K562 (cell line): Measurements from ENCODE around the gene PLXNA2. TPM values are rescaled to one million over a fixed set of nuclear protein-coding genes. Genes with fewer than 3 reads are reported as not detected.

Experiments used
- ATAC-seq: fragments of 200-7000 bp; cut with Tn5 transposase; 3 replicates; pipeline ENCODE4 v1.9.1; 2020; ENCODE audit warnings: moderate library complexity
- BruUV-seq: library from RNA; stranded (reverse); fragments of 400-500 nt; replicated peaks from 2 replicates; lab custom pipeline; 2021; lab: Mats Ljungman, UMichigan
- CTCF ChIA-PET: fragments of 300-600 bp; formaldehyde crosslinking; extraction: SDS; loops from one replicate; lab custom pipeline; 2021; ENCODE audit warnings: low intra/inter-chr PET ratio; lab: Yijun Ruan, JAX
- POLR2A ChIA-PET: fragments of 300-600, 350-650 bp; sonication (Branson Sonifier 250); formaldehyde crosslinking; extraction: SDS; loops from one replicate; lab custom pipeline; 2021; ENCODE audit warnings: antibody characterized with exemption, inconsistent platforms; lab: Yijun Ruan, JAX
- DNase-seq, 4 experiments: peaks; one replicate each; pipeline versions ENCODE4 v3.0.0 to v3.0.0-alpha.2; 2011 to 2018; ENCODE audit warnings: low spot score in 3 of 4, mixed read lengths in 3 of 4; ENCODE audit errors: extremely low read depth in 1 of 4
- FAIRE-seq: peaks from 2 replicates; lab custom pipeline; 2011; peaks lifted over from hg19 to GRCh38; lab: Jason Lieb, UNC
- H2AFZ ChIP-seq: 2 replicates; pipeline ENCODE4 v1.6.0; 2011; ENCODE audit warnings: low read depth, low read length, control low read depth, inconsistent platforms
- H3K27ac ChIP-seq: fragments of 200-600 bp; 3 replicates; pipeline ENCODE4 v1.8.0; 2011; ENCODE audit warnings: low read depth, mild to moderate bottlenecking, control low read depth, inconsistent platforms, low read length, moderate library complexity, mixed read lengths; ENCODE audit errors: extremely low read depth
- H3K27me3 ChIP-seq, 2 experiments: fragments of 300-600 bp in 1 of 2; 2 replicates in 1 of 2; 3 replicates in 1 of 2; pipeline versions ENCODE4 v1.6.0 to v1.8.0; 2011; ENCODE audit warnings: inconsistent platforms in 2 of 2, low read length in 2 of 2, mild to moderate bottlenecking in 1 of 2, mixed read lengths in 1 of 2, moderate library complexity in 1 of 2; ENCODE audit not compliant: control insufficient read depth in 2 of 2, insufficient read depth in 2 of 2
- H3K36me3 ChIP-seq: fragments of 300-600 bp; 3 replicates; pipeline ENCODE4 v1.8.0; 2011; ENCODE audit warnings: mild to moderate bottlenecking, low read length, inconsistent platforms; ENCODE audit not compliant: control insufficient read depth, insufficient read depth
- H3K4me1 ChIP-seq, 2 experiments: fragments of 200-600 bp in 1 of 2; replicated peaks in 1 of 2; 2 replicates in 1 of 2; 3 replicates in 1 of 2; pipeline versions ENCODE4 v1.5.1 to v1.8.0; 2011; ENCODE audit warnings: inconsistent platforms in 2 of 2, low read length in 2 of 2, mild to moderate bottlenecking in 1 of 2, mixed read lengths in 1 of 2, moderate library complexity in 1 of 2; ENCODE audit not compliant: control insufficient read depth in 2 of 2, insufficient read depth in 2 of 2
- H3K4me2 ChIP-seq: 2 replicates; pipeline ENCODE4 v1.6.1; 2011; ENCODE audit warnings: low read length, control low read depth, inconsistent platforms, mixed read lengths; ENCODE audit not compliant: insufficient read depth
- H3K4me3 ChIP-seq: fragments of 200-600 bp; sonication (generic), shearing (Covaris generic); 2 replicates; pipeline ENCODE4 v1.5.1; 2016; ENCODE audit warnings: control low read depth, inconsistent platforms
- H3K79me2 ChIP-seq: fragments of 200-600 bp; 3 replicates; pipeline ENCODE4 v1.8.0; 2011; ENCODE audit warnings: low read length, inconsistent platforms; ENCODE audit not compliant: control insufficient read depth, insufficient read depth
- H3K9ac ChIP-seq, 2 experiments: 2 replicates each; pipeline versions ENCODE4 v1.6.0 to v1.6.1; 2011; ENCODE audit warnings: low read depth in 2 of 2, low read length in 2 of 2, control low read depth in 1 of 2, inconsistent platforms in 1 of 2, mild to moderate bottlenecking in 1 of 2, mixed read lengths in 1 of 2; ENCODE audit not compliant: insufficient read depth in 1 of 2
- H3K9me1 ChIP-seq: one replicate; pipeline ENCODE4 v1.6.0; 2011; ENCODE audit warnings: inconsistent platforms, mild to moderate bottlenecking, low read length, moderate library complexity; ENCODE audit not compliant: control insufficient read depth, insufficient read depth
- H3K9me3 ChIP-seq: replicated peaks from 2 replicates; pipeline ENCODE4 v1.5.1; 2011; ENCODE audit warnings: low read depth, low read length, inconsistent platforms; ENCODE audit not compliant: control insufficient read depth, insufficient read depth
- H4K20me1 ChIP-seq: replicated peaks from 2 replicates; pipeline ENCODE4 v1.6.1; 2011; ENCODE audit warnings: low read length, inconsistent platforms, mixed read lengths; ENCODE audit not compliant: control insufficient read depth, insufficient read depth
- CBFB ChIP-seq: sonication (generic); formaldehyde crosslinking; IDR thresholded peaks from 2 replicates; pipeline ENCODE4 v1.4.0; 2020; ENCODE audit warnings: mild to moderate bottlenecking, missing genetic modification reagents
- CBX2 ChIP-seq: fragments of 200-600 bp; sonication (generic); IDR thresholded peaks from one replicate; pipeline ENCODE4 v1.6.1; 2012; ENCODE audit warnings: mild to moderate bottlenecking, low read length, inconsistent platforms; ENCODE audit not compliant: insufficient read depth, poor library complexity, severe bottlenecking
- CC2D1A ChIP-seq: fragments of 450-650 bp; IDR thresholded peaks from 2 replicates; pipeline ENCODE4 v1.6.1; 2017; ENCODE audit warnings: mild to moderate bottlenecking
- CCNT2 ChIP-seq: IDR thresholded peaks from 2 replicates; pipeline ENCODE4 v1.6.1; 2011; ENCODE audit warnings: borderline replicate concordance, low read depth, mild to moderate bottlenecking, moderate library complexity, mixed read lengths, low read length; ENCODE audit not compliant: insufficient read length; ENCODE audit errors: extremely low read depth
- CEBPG ChIP-seq, 3 experiments: fragments of 200-800 bp in 1 of 3; sonication (Bioruptor generic) in 1 of 3; sonication (generic) in 1 of 3; formaldehyde crosslinking in 1 of 3; IDR thresholded peaks in 2 of 3; conservative IDR thresholded peaks in 1 of 3; 2 replicates each; pipeline versions ENCODE4 v1.6.1 to v1.8.0; 2016 to 2022; ENCODE audit warnings: missing compliant biosample characterization in 2 of 3, missing genetic modification characterization in 2 of 3, mild to moderate bottlenecking in 1 of 3, missing genetic modification reagents in 1 of 3
- DIDO1 ChIP-seq: fragments of 450-650 bp; IDR thresholded peaks from 2 replicates; pipeline ENCODE4 v1.6.1; 2016; ENCODE audit warnings: low read depth, missing biosample characterization, missing genetic modification characterization
- DNMT1 ChIP-seq: fragments of 450-650 bp; IDR thresholded peaks from 2 replicates; pipeline ENCODE4 v1.6.1; 2016; ENCODE audit warnings: antibody characterized with exemption, mild to moderate bottlenecking
- EZH2 ChIP-seq: IDR thresholded peaks from 2 replicates; pipeline ENCODE4 v1.6.1; 2012; ENCODE audit warnings: low read depth, mild to moderate bottlenecking, inconsistent platforms, low read length, borderline replicate concordance
- KDM2B ChIP-seq: fragments of 250-450 bp; sonication (Bioruptor Pico); IDR thresholded peaks from 2 replicates; pipeline ENCODE4 v1.8.0; 2021; ENCODE audit warnings: mild to moderate bottlenecking, moderate library complexity
- MAZ ChIP-seq, 2 experiments: fragments of 450-650 bp in 1 of 2; sonication (generic) in 1 of 2; formaldehyde crosslinking; IDR thresholded peaks in 1 of 2; conservative IDR thresholded peaks in 1 of 2; 2 replicates each; pipeline versions ENCODE4 v1.4.0 to v1.5.0; 2020; ENCODE audit warnings: mild to moderate bottlenecking in 1 of 2, missing genetic modification reagents in 1 of 2
- MEIS2 ChIP-seq: fragments of 450-650 bp; IDR thresholded peaks from 2 replicates; pipeline ENCODE4 v1.6.1; 2014; ENCODE audit warnings: mild to moderate bottlenecking; ENCODE audit not compliant: partially characterized antibody
- MTA3 ChIP-seq: fragments of 450-650 bp; formaldehyde crosslinking; IDR thresholded peaks from 2 replicates; pipeline ENCODE4 v1.6.1; 2017; ENCODE audit warnings: mild to moderate bottlenecking, borderline replicate concordance
- SMARCB1 ChIP-seq: IDR thresholded peaks from 2 replicates; pipeline ENCODE4 v1.6.1; 2011; ENCODE audit warnings: improper control_type of control experiment, low read depth; ENCODE audit not compliant: insufficient read length
- SP1 ChIP-seq: sonication (generic); formaldehyde crosslinking; IDR thresholded peaks from 2 replicates; pipeline ENCODE4 v1.8.1; 2022; ENCODE audit warnings: mild to moderate bottlenecking, missing genetic modification reagents
- ZNF143 ChIP-seq: sonication (generic); formaldehyde crosslinking; IDR thresholded peaks from 2 replicates; pipeline ENCODE4 v1.9.0; 2022; ENCODE audit warnings: mild to moderate bottlenecking, missing genetic modification reagents
- ZNF76 ChIP-seq: fragments of 250-450 bp; sonication (Bioruptor Pico); IDR thresholded peaks from 2 replicates; pipeline ENCODE4 v1.4.0; 2020; ENCODE audit warnings: mild to moderate bottlenecking, moderate library complexity, borderline replicate concordance
- WGBS: fragments of 100-300 bp; shearing (Covaris generic); methylation state at CpG from one replicate; pipeline ENCODE4 v1.1.6; 2016; ENCODE audit warnings: low coverage, mixed read lengths; ENCODE audit not compliant: insufficient coverage; ENCODE audit errors: missing lambda C conversion rate; 5-methylcytosine and 5-hydroxymethylcytosine counted together
- in situ Hi-C: fragments of 300-500 bp; cut with MboI; formaldehyde crosslinking; loops from 4 replicates; pipeline ENCODE4 v1.15.0; 2018; ENCODE audit warnings: inconsistent platforms, mixed read lengths
- intact Hi-C: fragments of 100-400 bp; cut with micrococcal nuclease; formaldehyde crosslinking; loops from 2 replicates; pipeline ENCODE4 v1.14.2; 2022
- polyA plus RNA-seq, 8 experiments: library from polyadenylated mRNA; depleted of rRNA in 4 of 8; stranded (reverse) in 5 of 8; unstranded in 3 of 8; fragments of >200 nt; fragmentation: Nextera tagmentation in 2 of 8; fragmentation: Illumina TruSeq in 1 of 8; extraction: Ambion mirVana in 2 of 8; extraction: Trizol in 1 of 8; gene quantifications; 2 replicates each; pipeline versions ENCODE4 v1.2.1 to v1.2.3, GENCODE V29; 2011 to 2014; ENCODE audit warnings: inconsistent platforms in 1 of 8, missing spikeins in 1 of 8
- total RNA-seq, 7 experiments: library from RNA; depleted of rRNA in 6 of 7; stranded (reverse); fragments of >200 nt in 6 of 7; fragmentation: Illumina TruSeq in 2 of 7; extraction: Trizol in 2 of 7; gene quantifications; 2 replicates each; pipeline versions ENCODE4 v1.2.1 to v1.2.3, GENCODE V29; 2011 to 2021; ENCODE audit warnings: low replicate concordance in 1 of 7
- TF ChIP-seq, protein P1 (sequence below): sonication (generic); formaldehyde crosslinking; IDR thresholded peaks from 2 replicates; pipeline ENCODE4 v1.4.0; 2020; ENCODE audit warnings: mild to moderate bottlenecking, missing genetic modification reagents

The PLXNA2 gene
- total and polyA plus RNA-seq, 9 of the 15 experiments (the other 6 are each of a cell fraction or from before 2014, with no cell fraction given): 0.01 to 1.3 (median 0.32) TPM

DNA sequence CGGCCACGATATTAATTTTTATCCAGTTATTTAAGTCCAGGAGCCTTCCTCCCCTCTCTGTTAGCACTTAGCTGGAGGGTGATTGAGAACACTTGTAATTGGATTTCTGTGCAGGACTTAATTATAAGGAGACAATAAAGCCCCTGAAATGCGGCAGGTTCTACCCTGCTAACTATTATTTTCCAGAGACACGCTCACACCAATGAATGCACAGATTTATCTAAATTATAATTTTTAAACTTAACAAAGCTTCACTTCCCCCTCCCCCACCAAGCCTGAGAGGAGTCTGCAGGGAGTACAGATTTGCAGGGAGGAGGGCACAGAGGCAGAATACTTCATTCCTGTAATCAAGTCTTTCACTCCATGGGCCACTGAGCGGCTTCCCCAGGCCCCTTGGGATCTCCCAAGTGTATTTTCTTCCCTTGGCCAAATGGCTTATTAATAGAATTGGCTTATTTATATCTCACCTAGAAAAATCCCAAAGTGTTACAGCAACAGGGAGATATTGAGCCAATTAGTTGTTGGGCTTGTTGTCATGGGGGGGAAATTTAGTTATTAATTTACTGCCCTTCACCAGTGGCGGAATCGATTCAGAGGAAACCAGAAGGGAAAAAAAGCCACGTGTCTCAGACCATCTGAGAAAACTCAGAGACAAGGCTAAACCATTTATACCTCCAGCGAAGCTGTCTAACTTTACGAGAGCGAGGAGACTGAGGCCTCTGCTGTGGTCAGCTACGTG, 234.3 kb downstream of the PLXNA2 start:
- intact Hi-C loops (no loop called here), in situ Hi-C loops (loop anchor here (25.0 kb wide), 1 partner anchor 1202 kb away; no protein-coding TSS in a partner anchor)
- Histone ChIP-seq H3K9ac (no peak overlapping the region), H3K4me3 (no peak overlapping the region), H3K27me3 (peaks cover 22 to 62% of the 10 kb centered on the region in 2 experiments; a peak in 3 of 5 replicates), H3K9me3 (no peaks in the 10 kb centered on the region), H4K20me1 (0 out of 2 replicates have a peak, but pooled peaks cover 3% of the 10 kb centered on the region), H3K4me1 (no peaks in the 10 kb centered on the region), H3K79me2 (no peaks in the 10 kb centered on the region), H3K27ac (no peak overlapping the region), H3K9me1 (no peaks in the 10 kb centered on the region), H3K4me2 (no peak overlapping the region), H3K36me3 (no peaks in the 10 kb centered on the region), H2AFZ (no peak overlapping the region)
- CTCF ChIA-PET: no interaction called here
- WGBS: 2% methylated on average over 12 of the region's 12 CpGs
- FAIRE-seq (no peak), ATAC-seq (no peak), DNase-seq (no peak)
- no TSS peak for BruUV-seq
- POLR2A ChIA-PET: no interaction called here
- no peak for TF ChIP-seq SMARCB1
- no peak for TF ChIP-seq CBX2
- no peak for TF ChIP-seq EZH2
- TF ChIP-seq ZNF143 (CRISPR knock-in tag): no peak
- TF ChIP-seq CEBPG (CRISPR knock-in tag; IDR thresholded peaks at IDR 0.05): no peak
- no peak for TF ChIP-seq CEBPG (tag; conservative IDR thresholded peaks at IDR 0.05 in 1 of 2, IDR thresholded peaks at IDR 0.05 in 1 of 2)
- TF ChIP-seq MTA3: no peak
- TF ChIP-seq MEIS2: no peak
- TF ChIP-seq KDM2B (CRISPR knock-in tag): no peak
- TF ChIP-seq DNMT1: no peak
- no peak for TF ChIP-seq SP1 (CRISPR knock-in tag)
- TF ChIP-seq, protein P1, sequence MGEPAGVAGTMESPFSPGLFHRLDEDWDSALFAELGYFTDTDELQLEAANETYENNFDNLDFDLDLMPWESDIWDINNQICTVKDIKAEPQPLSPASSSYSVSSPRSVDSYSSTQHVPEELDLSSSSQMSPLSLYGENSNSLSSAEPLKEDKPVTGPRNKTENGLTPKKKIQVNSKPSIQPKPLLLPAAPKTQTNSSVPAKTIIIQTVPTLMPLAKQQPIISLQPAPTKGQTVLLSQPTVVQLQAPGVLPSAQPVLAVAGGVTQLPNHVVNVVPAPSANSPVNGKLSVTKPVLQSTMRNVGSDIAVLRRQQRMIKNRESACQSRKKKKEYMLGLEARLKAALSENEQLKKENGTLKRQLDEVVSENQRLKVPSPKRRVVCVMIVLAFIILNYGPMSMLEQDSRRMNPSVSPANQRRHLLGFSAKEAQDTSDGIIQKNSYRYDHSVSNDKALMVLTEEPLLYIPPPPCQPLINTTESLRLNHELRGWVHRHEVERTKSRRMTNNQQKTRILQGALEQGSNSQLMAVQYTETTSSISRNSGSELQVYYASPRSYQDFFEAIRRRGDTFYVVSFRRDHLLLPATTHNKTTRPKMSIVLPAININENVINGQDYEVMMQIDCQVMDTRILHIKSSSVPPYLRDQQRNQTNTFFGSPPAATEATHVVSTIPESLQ: no peak
- TF ChIP-seq ZNF76 (CRISPR knock-in tag): no peak
- no peak for TF ChIP-seq MAZ (CRISPR knock-in tag; conservative IDR thresholded peaks at IDR 0.05 in 1 of 2, IDR thresholded peaks at IDR 0.05 in 1 of 2)
- no peak for TF ChIP-seq CBFB (CRISPR knock-in tag)
- TF ChIP-seq CC2D1A: no peak
- TF ChIP-seq CCNT2: no peak
- TF ChIP-seq DIDO1 (tag): no peak
